DOHH2 (cell line): ENCODE results near the gene DTHD1.

Experiments
- H3F3A ChIP-seq: fragments of 200-600 bp; sonication (generic), shearing (Covaris generic); 2 replicates; pipeline ENCODE4 v1.6.0; 2016; ENCODE audit warnings: antibody characterized with exemption, mild to moderate bottlenecking; ENCODE audit not compliant: control insufficient read depth, insufficient read depth
- H3K27ac ChIP-seq: fragments of 200-600 bp; sonication (generic); 2 replicates; pipeline ENCODE4 v1.5.1; 2014; ENCODE audit warnings: low read depth, mild to moderate bottlenecking, low read length, moderate library complexity
- H3K27me3 ChIP-seq: fragments of 200-600 bp; sonication (generic); 2 replicates; pipeline ENCODE4 v1.6.1; 2014; ENCODE audit warnings: mild to moderate bottlenecking, low read length, mixed read lengths; ENCODE audit not compliant: control insufficient read depth
- H3K36me3 ChIP-seq: fragments of 200-600 bp; sonication (generic); 2 replicates; pipeline ENCODE4 v1.6.1; 2014; ENCODE audit warnings: mild to moderate bottlenecking, low read length, moderate library complexity, mixed read lengths; ENCODE audit not compliant: control insufficient read depth
- H3K4me1 ChIP-seq: fragments of 200-600 bp; sonication (generic); 2 replicates; pipeline ENCODE4 v1.6.1; 2014; ENCODE audit warnings: mild to moderate bottlenecking, low read length, mixed read lengths; ENCODE audit not compliant: control insufficient read depth
- H3K4me2 ChIP-seq: fragments of 200-600 bp; sonication (generic); 2 replicates; pipeline ENCODE4 v1.6.0; 2014; ENCODE audit warnings: mild to moderate bottlenecking, low read length, moderate library complexity
- H3K4me3 ChIP-seq: fragments of 200-600 bp; sonication (generic); 2 replicates; pipeline ENCODE4 v1.5.1; 2014; ENCODE audit warnings: mild to moderate bottlenecking, low read length, mixed read lengths
- H3K79me2 ChIP-seq: fragments of 200-600 bp; sonication (generic); 2 replicates; pipeline ENCODE4 v1.6.1; 2014; ENCODE audit warnings: mild to moderate bottlenecking, low read length, mixed read lengths; ENCODE audit not compliant: control insufficient read depth
- H3K9me2 ChIP-seq: fragments of 200-600 bp; sonication (generic); replicated peaks from 2 replicates; pipeline ENCODE4 v1.6.1; 2014; ENCODE audit warnings: mild to moderate bottlenecking, low read length, mixed read lengths; ENCODE audit not compliant: control insufficient read depth
- H3K9me3 ChIP-seq: fragments of 200-600 bp; sonication (generic); 2 replicates; pipeline ENCODE4 v1.6.1; 2014; ENCODE audit warnings: antibody characterized with exemption, low read length, mixed read lengths; ENCODE audit not compliant: control insufficient read depth, insufficient read depth
- H4K20me1 ChIP-seq: fragments of 200-600 bp; sonication (generic); 2 replicates; pipeline ENCODE4 v1.6.0; 2014; ENCODE audit warnings: low read depth, mild to moderate bottlenecking, antibody characterized with exemption, low read length, moderate library complexity; ENCODE audit not compliant: control insufficient read depth, insufficient read depth
- CTCF ChIP-seq: fragments of 200-600 bp; sonication (generic); IDR thresholded peaks from one replicate; pipeline ENCODE4 v1.5.1; 2014; ENCODE audit warnings: antibody characterized with exemption, mild to moderate bottlenecking, low read depth, low read length; ENCODE audit not compliant: poor library complexity, severe bottlenecking
- EZH2phosphoT487 ChIP-seq: fragments of 200-600 bp; sonication (generic); IDR thresholded peaks from 2 replicates; pipeline ENCODE4 v1.6.1; 2017; ENCODE audit warnings: borderline replicate concordance, mild to moderate bottlenecking, antibody characterized with exemption, low read length, moderate library complexity, mixed read lengths

DTHD1 gene

GRCh38 chr4:36313301-36313700 is 31.9 kb downstream of the DTHD1 start:
- Histone ChIP-seq H3K4me3 (no peak overlapping the region), H3K79me2 (no peaks in the 10 kb centered on the region), H3K4me1 (peaks cover 14% of the 10 kb centered on the region), H4K20me1 (no peaks in the 10 kb centered on the region), H3K27me3 (no peaks in the 10 kb centered on the region), H3K9me2 (no peaks in the 10 kb centered on the region), H3F3A (no peaks in the 10 kb centered on the region), H3K27ac (no peak overlapping the region), H3K9me3 (no peaks in the 10 kb centered on the region), H3K36me3 (no peaks in the 10 kb centered on the region), H3K4me2 (no peak overlapping the region)
- TF ChIP-seq EZH2phosphoT487 (no peak), CTCF (no peak)

- Histone ChIP-seq H3K36me3 (no peaks in the 10 kb centered on the region), H3K79me2 (no peaks in the 10 kb centered on the region), H3K4me3 (no peak overlapping the region), H3F3A (no peaks in the 10 kb centered on the region), H3K9me3 (no peaks in the 10 kb centered on the region), H3K4me1 (peaks cover 14% of the 10 kb centered on the region), H3K4me2 (no peak overlapping the region), H3K27ac (no peak overlapping the region), H3K9me2 (no peaks in the 10 kb centered on the region), H4K20me1 (no peaks in the 10 kb centered on the region), H3K27me3 (no peaks in the 10 kb centered on the region)
- TF ChIP-seq CTCF, result no peak
- TF ChIP-seq EZH2phosphoT487, result no peak
Measured at GRCh38 chr4:36313703-36314102, 32.3 kb downstream of the DTHD1 start.

- H3K4me2 ChIP-seq, result no peak overlapping the region
- no peak for TF ChIP-seq EZH2phosphoT487
- TF ChIP-seq CTCF, result no peak
- H3K27me3 ChIP-seq, result no peaks in the 10 kb centered on the region
- H3K4me1 ChIP-seq, result no peaks in the 10 kb centered on the region
- no peaks in the 10 kb centered on the region for H3K36me3 ChIP-seq
- H3K27ac ChIP-seq, result no peak overlapping the region
- H3K9me3 ChIP-seq, result no peaks in the 10 kb centered on the region
- no peaks in the 10 kb centered on the region for H3F3A ChIP-seq
- H3K4me3 ChIP-seq, result no peak overlapping the region
- H3K9me2 ChIP-seq, result no peaks in the 10 kb centered on the region
- H3K79me2 ChIP-seq, result no peaks in the 10 kb centered on the region
- H4K20me1 ChIP-seq, result no peaks in the 10 kb centered on the region
Measured at GRCh38 chr4:36316607-36317006, 35.2 kb downstream of the DTHD1 start.

- H3K27ac ChIP-seq, result no peak overlapping the region
Measured at GRCh38 chr4:36317721-36318120, 36.3 kb downstream of the DTHD1 start.

More at GRCh38 chr4:36317721-36318120, 36.3 kb downstream of the DTHD1 start:
- TF ChIP-seq EZH2phosphoT487 (no peak), CTCF (no peak)
- Histone ChIP-seq H3F3A (no peaks in the 10 kb centered on the region), H3K79me2 (no peaks in the 10 kb centered on the region), H3K27me3 (no peaks in the 10 kb centered on the region), H3K4me3 (no peak overlapping the region), H3K9me3 (no peaks in the 10 kb centered on the region), H3K4me1 (no peaks in the 10 kb centered on the region), H3K36me3 (no peaks in the 10 kb centered on the region), H3K4me2 (no peak overlapping the region), H3K9me2 (no peaks in the 10 kb centered on the region), H4K20me1 (no peaks in the 10 kb centered on the region)
